Transverse colon (tissue), 4 donors: Measurements from ENCODE around the gene ZFPM1. TPM values are rescaled to one million over a fixed set of nuclear protein-coding genes. Genes with fewer than 3 reads are reported as not detected.
A peak's percentile ranks its signal among the peaks of the same experiment; 100 is the strongest.

ENCODE experiments used
- DNase-seq: peaks from one replicate; pipeline ENCODE4 v3.0.0-alpha.2; 2019
- H3K27ac ChIP-seq, 4 donors: fragments of 200-600 bp; sonication (generic); 2 replicates each; pipeline ENCODE4 v1.5.1; 2016 to 2018; ENCODE audit warnings: inconsistent platforms in 4 of 4
- H3K27me3 ChIP-seq: fragments of 200-600 bp; sonication (generic); 2 replicates; pipeline ENCODE4 v1.5.1; 2017; ENCODE audit warnings: inconsistent platforms
- H3K36me3 ChIP-seq, 4 donors: fragments of 200-600 bp; sonication (generic); 2 replicates each; pipeline ENCODE4 v1.5.1; 2017 to 2019; ENCODE audit warnings: inconsistent platforms in 4 of 4
- H3K4me1 ChIP-seq, 4 donors: fragments of 200-600 bp; sonication (generic); 2 replicates each; pipeline ENCODE4 v1.5.1; 2017 to 2020; ENCODE audit warnings: inconsistent platforms in 4 of 4
- H3K4me3 ChIP-seq, 4 donors: fragments of 200-600 bp; sonication (generic); 1 replicate in 1 of 4; 2 replicates in 3 of 4; pipeline versions ENCODE4 v1.5.1 to v1.6.1; 2017 to 2019; ENCODE audit warnings: inconsistent platforms in 4 of 4
- H3K9me3 ChIP-seq, 2 donors: fragments of 200-600 bp; sonication (generic); 2 replicates each; pipeline ENCODE4 v1.5.1; 2017 to 2019; ENCODE audit warnings: inconsistent platforms in 2 of 2
- CTCF ChIP-seq, 5 experiments: fragments of 200-600 bp in 3 of 5; fragments of 450-650 bp in 2 of 5; sonication (generic) in 3 of 5; IDR thresholded peaks; 1 replicate in 2 of 5; 2 replicates in 3 of 5; pipeline ENCODE4 v1.5.1; 2016 to 2017; ENCODE audit warnings: antibody characterized with exemption in 5 of 5, inconsistent platforms in 3 of 5, mild to moderate bottlenecking in 2 of 5, moderate library complexity in 1 of 5
- EP300 ChIP-seq: sonication (generic); formaldehyde crosslinking; IDR thresholded peaks from one replicate; pipeline ENCODE4 v1.6.1; 2017; ENCODE audit warnings: antibody characterized with exemption, low read depth
- POLR2A ChIP-seq: fragments of 450-650 bp; IDR thresholded peaks from one replicate; pipeline ENCODE4 v1.6.1; 2016; ENCODE audit warnings: antibody characterized with exemption, mild to moderate bottlenecking, moderate library complexity
- POLR2AphosphoS5 ChIP-seq, 3 donors: sonication (generic); formaldehyde crosslinking; IDR thresholded peaks; one replicate each; pipeline ENCODE4 v1.6.1; 2016; ENCODE audit warnings: antibody characterized with exemption in 3 of 3
- WGBS, 2 donors: methylation state at CpG; one replicate each; pipeline ENCODE4 v1.1.5; 2018; ENCODE audit warnings: low coverage in 1 of 2; 5-methylcytosine and 5-hydroxymethylcytosine counted together
- in situ Hi-C, 4 donors: fragments of 200-750 bp; cut with MboI; loops; one replicate each; pipeline versions ENCODE4 v1.15.0 to v1.15.1; 2017; ENCODE audit warnings: low sequenced_read_pairs in 3 of 4, low pct_ligation_motif_present in 1 of 4, low pct_unique_long_range_greater_than_20kb in 1 of 4
- intact Hi-C: fragments of 100-400 bp; cut with DNase I; formaldehyde crosslinking; loops from one replicate; pipeline ENCODE4 v1.15.1; 2023; ENCODE audit warnings: low total_unique reads
- total RNA-seq, 4 donors: library from RNA; depleted of rRNA; stranded (reverse); fragments of >200 nt; gene quantifications; one replicate each; pipeline ENCODE4 v1.1.0, GENCODE V29; 2016

ZFPM1 gene
- total RNA-seq, result 1 to 10 TPM; 1.2 to 4.6 (median 3.1) TPM

- peak within 1 kb of the TSS; percentile 56 to 67 (median 60) for H3K4me3 ChIP-seq
- peaks cover 12% of the 10 kb centered on the region for H3K27me3 ChIP-seq
- intact Hi-C loops (no loop called here), in situ Hi-C loops (no loop called here)
- TF ChIP-seq POLR2A (no peak), CTCF (IDR thresholded peaks at IDR 0.05) (no peak), EP300 (no peak), POLR2AphosphoS5 (IDR thresholded peaks at IDR 0.05) (peak in 2 of 3 donors; percentile 27 to 60)
- no peaks in the 10 kb centered on the region for H3K36me3 ChIP-seq
- peak within 1 kb of the TSS; percentile 73 to 85 (median 84) for H3K27ac ChIP-seq
- WGBS, 2 donors, result 0% methylated on average over 2 of the region's 57 CpGs; no CpG with 5 or more reads in 1 of the 2 donors
- no peaks in the 10 kb centered on the region for H3K9me3 ChIP-seq
- peaks cover 19 to 40% (median 30%) of the 10 kb centered on the region in 4 donors for H3K4me1 ChIP-seq
- DNase-seq, result no peak
Measured at GRCh38 chr16:88453217-88453531, at the start of gene ZFPM1. ZFPM1 (plus strand) TSS chr16:88453280; CDS start chr16:88453639, 359 bp downstream.

- WGBS, 2 donors, result 83% methylated on average over 22 of the region's 22 CpGs; no CpG with 5 or more reads in 1 of the 2 donors
- TF ChIP-seq CTCF (IDR thresholded peaks at IDR 0.05), result no peak
- no peak for TF ChIP-seq EP300
- no peak for TF ChIP-seq POLR2A
- no peak for TF ChIP-seq POLR2AphosphoS5 (IDR thresholded peaks at IDR 0.05)
- Histone ChIP-seq H3K27me3 (peaks cover 18% of the 10 kb centered on the region), H3K4me3 (no peak overlapping the region), H3K36me3 (no peaks in the 10 kb centered on the region), H3K9me3 (no peaks in the 10 kb centered on the region), H3K4me1 (no peaks in the 10 kb centered on the region), H3K27ac (no peak overlapping the region)
- DNase-seq, result no peak
- in situ Hi-C loops, result loop anchor here in 1 of 4 donors (25.0 kb wide), 1 partner anchor 117 kb away; no protein-coding TSS in a partner anchor
- intact Hi-C loops, result no loop called here
Measured at GRCh38 chr16:88403794-88404581, 49.1 kb upstream of the ZFPM1 start.

GRCh38 chr16:88404769-88405168 lies 48.3 kb upstream of the ZFPM1 start:
- Histone ChIP-seq H3K36me3 (no peaks in the 10 kb centered on the region), H3K4me1 (no peaks in the 10 kb centered on the region), H3K27ac (no peak overlapping the region), H3K9me3 (no peaks in the 10 kb centered on the region), H3K4me3 (no peak overlapping the region), H3K27me3 (peaks cover 18% of the 10 kb centered on the region)
- TF ChIP-seq POLR2AphosphoS5 (IDR thresholded peaks at IDR 0.05) (no peak), EP300 (no peak), POLR2A (no peak), CTCF (IDR thresholded peaks at IDR 0.05) (no peak)
- in situ Hi-C loops (loop anchor here in 1 of 4 donors (25.0 kb wide), 1 partner anchor 117 kb away; no protein-coding TSS in a partner anchor), intact Hi-C loops (no loop called here)
- WGBS, 2 donors, result 85% methylated on average over 6 of the region's 6 CpGs; no CpG with 5 or more reads in 1 of the 2 donors
- no peak for DNase-seq

- in situ Hi-C loops, result loop anchor here in 1 of 4 donors (25.0 kb wide), 1 partner anchor 118 kb away; no protein-coding TSS in a partner anchor
- Histone ChIP-seq H3K27me3 (peaks cover 18% of the 10 kb centered on the region), H3K9me3 (no peaks in the 10 kb centered on the region), H3K4me1 (no peaks in the 10 kb centered on the region), H3K36me3 (no peaks in the 10 kb centered on the region), H3K4me3 (no peak overlapping the region), H3K27ac (no peak overlapping the region)
- intact Hi-C loops, result no loop called here
- WGBS, 2 donors, result 45% methylated on average over 29 of the region's 29 CpGs; no CpG with 5 or more reads in 1 of the 2 donors
- TF ChIP-seq EP300 (no peak), CTCF (IDR thresholded peaks at IDR 0.05) (no peak), POLR2A (no peak), POLR2AphosphoS5 (IDR thresholded peaks at IDR 0.05) (no peak)
- DNase-seq, result no peak
Measured at GRCh38 chr16:88405216-88406060, 47.6 kb upstream of the ZFPM1 start.
